ENCODE data around the gene HMGB4. TPM values are rescaled to one million over a fixed set of nuclear protein-coding genes. Genes with fewer than 3 reads are reported as not detected.

HMGB4 gene
- total RNA-seq, 1 experiment from 2014 or later: not detected

DNA sequence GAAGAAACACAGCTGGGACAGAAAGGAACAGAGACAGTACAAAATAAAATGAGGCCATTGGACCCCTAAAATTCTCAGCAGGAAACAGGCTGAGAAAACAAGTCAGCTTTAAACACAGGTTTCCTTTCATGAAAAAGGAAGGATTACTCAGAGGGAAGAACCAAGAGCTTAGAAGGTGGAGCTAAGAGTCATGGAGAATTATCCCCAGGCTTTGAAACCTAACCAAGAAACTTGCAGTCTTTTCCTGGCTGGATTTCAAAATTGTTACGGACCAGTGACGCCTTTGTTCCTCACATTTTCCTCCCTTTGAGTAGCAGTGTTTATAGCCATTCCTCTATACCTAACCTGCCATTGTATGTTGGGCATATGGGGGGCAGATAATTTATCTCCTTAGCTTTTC, 8.8 kb downstream of the HMGB4 start:
- CTCF ChIA-PET: no interaction called here
- Histone ChIP-seq H3K27ac (ENCODE audit: low read length) (no peak overlapping the region), H3K27me3 (ENCODE audit: control insufficient read depth, insufficient read depth, low read length) (peaks cover 4% of the 10 kb centered on the region; the same call in 1 of the 2 replicates), H3K9me3 (ENCODE audit: control insufficient read depth, insufficient read depth, low read depth, low read length) (no peaks in the 10 kb centered on the region), H3K36me3 (ENCODE audit: control insufficient read depth, insufficient read depth, low read length) (no peaks in the 10 kb centered on the region), H3K4me3 (ENCODE audit: low read depth in 2 of 2, low read length in 2 of 2) (no peak overlapping the region), H3K4me1 (ENCODE audit: control insufficient read depth, insufficient read depth, low read length) (no peaks in the 10 kb centered on the region)
- DNase-seq (ENCODE audit: low read depth, low spot score) (no peak), ATAC-seq (no peak)
- POLR2A ChIA-PET: no interaction called here
- intact Hi-C loops (cut with micrococcal nuclease; ENCODE audit: unreplicated experiment) (no loop called here), in situ Hi-C loops (cut with HindIII; ENCODE audit: low pct_unique_long_range_greater_than_20kb, low sequenced_read_pairs) (no loop called here)
- no TSS peak for BruUV-seq (replicated peaks)
- TF ChIP-seq TCF7L2 (IDR thresholded peaks at IDR 0.05; ENCODE audit: low read depth, low read length): no peak
- TF ChIP-seq, protein P1, sequence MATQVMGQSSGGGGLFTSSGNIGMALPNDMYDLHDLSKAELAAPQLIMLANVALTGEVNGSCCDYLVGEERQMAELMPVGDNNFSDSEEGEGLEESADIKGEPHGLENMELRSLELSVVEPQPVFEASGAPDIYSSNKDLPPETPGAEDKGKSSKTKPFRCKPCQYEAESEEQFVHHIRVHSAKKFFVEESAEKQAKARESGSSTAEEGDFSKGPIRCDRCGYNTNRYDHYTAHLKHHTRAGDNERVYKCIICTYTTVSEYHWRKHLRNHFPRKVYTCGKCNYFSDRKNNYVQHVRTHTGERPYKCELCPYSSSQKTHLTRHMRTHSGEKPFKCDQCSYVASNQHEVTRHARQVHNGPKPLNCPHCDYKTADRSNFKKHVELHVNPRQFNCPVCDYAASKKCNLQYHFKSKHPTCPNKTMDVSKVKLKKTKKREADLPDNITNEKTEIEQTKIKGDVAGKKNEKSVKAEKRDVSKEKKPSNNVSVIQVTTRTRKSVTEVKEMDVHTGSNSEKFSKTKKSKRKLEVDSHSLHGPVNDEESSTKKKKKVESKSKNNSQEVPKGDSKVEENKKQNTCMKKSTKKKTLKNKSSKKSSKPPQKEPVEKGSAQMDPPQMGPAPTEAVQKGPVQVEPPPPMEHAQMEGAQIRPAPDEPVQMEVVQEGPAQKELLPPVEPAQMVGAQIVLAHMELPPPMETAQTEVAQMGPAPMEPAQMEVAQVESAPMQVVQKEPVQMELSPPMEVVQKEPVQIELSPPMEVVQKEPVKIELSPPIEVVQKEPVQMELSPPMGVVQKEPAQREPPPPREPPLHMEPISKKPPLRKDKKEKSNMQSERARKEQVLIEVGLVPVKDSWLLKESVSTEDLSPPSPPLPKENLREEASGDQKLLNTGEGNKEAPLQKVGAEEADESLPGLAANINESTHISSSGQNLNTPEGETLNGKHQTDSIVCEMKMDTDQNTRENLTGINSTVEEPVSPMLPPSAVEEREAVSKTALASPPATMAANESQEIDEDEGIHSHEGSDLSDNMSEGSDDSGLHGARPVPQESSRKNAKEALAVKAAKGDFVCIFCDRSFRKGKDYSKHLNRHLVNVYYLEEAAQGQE (IDR thresholded peaks at IDR 0.05; ENCODE audit: insufficient read depth in 1 of 2, low read depth in 2 of 2, low read length in 1 of 2): no peak
- TF ChIP-seq, protein P2, sequence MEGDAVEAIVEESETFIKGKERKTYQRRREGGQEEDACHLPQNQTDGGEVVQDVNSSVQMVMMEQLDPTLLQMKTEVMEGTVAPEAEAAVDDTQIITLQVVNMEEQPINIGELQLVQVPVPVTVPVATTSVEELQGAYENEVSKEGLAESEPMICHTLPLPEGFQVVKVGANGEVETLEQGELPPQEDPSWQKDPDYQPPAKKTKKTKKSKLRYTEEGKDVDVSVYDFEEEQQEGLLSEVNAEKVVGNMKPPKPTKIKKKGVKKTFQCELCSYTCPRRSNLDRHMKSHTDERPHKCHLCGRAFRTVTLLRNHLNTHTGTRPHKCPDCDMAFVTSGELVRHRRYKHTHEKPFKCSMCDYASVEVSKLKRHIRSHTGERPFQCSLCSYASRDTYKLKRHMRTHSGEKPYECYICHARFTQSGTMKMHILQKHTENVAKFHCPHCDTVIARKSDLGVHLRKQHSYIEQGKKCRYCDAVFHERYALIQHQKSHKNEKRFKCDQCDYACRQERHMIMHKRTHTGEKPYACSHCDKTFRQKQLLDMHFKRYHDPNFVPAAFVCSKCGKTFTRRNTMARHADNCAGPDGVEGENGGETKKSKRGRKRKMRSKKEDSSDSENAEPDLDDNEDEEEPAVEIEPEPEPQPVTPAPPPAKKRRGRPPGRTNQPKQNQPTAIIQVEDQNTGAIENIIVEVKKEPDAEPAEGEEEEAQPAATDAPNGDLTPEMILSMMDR (IDR thresholded peaks at IDR 0.05): no peak
- TF ChIP-seq SIN3A (IDR thresholded peaks at IDR 0.05; ENCODE audit: borderline replicate concordance, insufficient read depth, low read depth, low read length): no peak
- TF ChIP-seq POLR2AphosphoS5 (IDR thresholded peaks at IDR 0.05; ENCODE audit: low read depth, low read length): no peak

- H3K27me3 ChIP-seq (ENCODE audit: control insufficient read depth, insufficient read depth, low read length): peaks cover 4% of the 10 kb centered on the region; the same call in 1 of the 2 replicates
- no peak overlapping the region for H3K4me3 ChIP-seq (ENCODE audit: low read depth in 2 of 2, low read length in 2 of 2)
- TF ChIP-seq, protein P1 (IDR thresholded peaks at IDR 0.05; ENCODE audit: insufficient read depth in 1 of 2, low read depth in 2 of 2, low read length in 1 of 2): no peak
- in situ Hi-C loops (cut with HindIII; ENCODE audit: low pct_unique_long_range_greater_than_20kb, low sequenced_read_pairs): no loop called here
- ChIA-PET POLR2A (no interaction called here), CTCF (no interaction called here)
- ATAC-seq (no peak), DNase-seq (ENCODE audit: low read depth, low spot score) (no peak)
- intact Hi-C loops (cut with micrococcal nuclease; ENCODE audit: unreplicated experiment): no loop called here
- H3K27ac ChIP-seq (ENCODE audit: low read length): no peak overlapping the region
- H3K36me3 ChIP-seq (ENCODE audit: control insufficient read depth, insufficient read depth, low read length): no peaks in the 10 kb centered on the region
- H3K4me1 ChIP-seq (ENCODE audit: control insufficient read depth, insufficient read depth, low read length): no peaks in the 10 kb centered on the region
- no TSS peak for BruUV-seq (replicated peaks)
- H3K9me3 ChIP-seq (ENCODE audit: control insufficient read depth, insufficient read depth, low read depth, low read length): no peaks in the 10 kb centered on the region
These were observed 10.8 kb downstream of the HMGB4 start for GRCh38 chr1:33874636-33875035.
